ENCODE results near the gene KRTAP9-4.
"Not testable (repeated sequence)": the region's sequence is repeated elsewhere in the genome, so short reads cannot be mapped to it uniquely, and the experiment has no call there.

- not testable (repeated sequence) for TF ChIP-seq POLR2A (IDR thresholded peaks at IDR 0.05; ENCODE audit: low read depth, low read length); TAF1 (IDR thresholded peaks at IDR 0.05; ENCODE audit: borderline replicate concordance, low read depth, low read length)
These were observed 16.9 kb upstream of the KRTAP9-4 start, which contains the start of gene KRTAP9-3 for GRCh38 chr17:41232399-41233105.
